HepG2 (cell line): Measurements from ENCODE around the gene CD9. TPM values are rescaled to one million over a fixed set of nuclear protein-coding genes. Genes with fewer than 3 reads are reported as not detected.

ENCODE experiments used
- ATAC-seq: fragments of 200-7000 bp; cut with Tn5 transposase; 3 replicates; pipeline ENCODE4 v1.9.1; 2020; ENCODE audit warnings: mild to moderate bottlenecking, moderate library complexity
- BruUV-seq: library from RNA; stranded (reverse); fragments of 400-500 nt; replicated peaks from 2 replicates; lab custom pipeline; 2021; lab: Mats Ljungman, UMichigan
- CTCF ChIA-PET: fragments of 300-600 bp; formaldehyde crosslinking; extraction: SDS; loops from one replicate; lab custom pipeline; 2021; ENCODE audit warnings: low total read pairs, inconsistent platforms, low intra/inter-chr PET ratio; lab: Yijun Ruan, JAX
- POLR2A ChIA-PET: fragments of 350-600 bp; sonication (Branson Sonifier 250); formaldehyde crosslinking; loops from one replicate; lab custom pipeline; 2020; ENCODE audit warnings: antibody characterized with exemption, inconsistent platforms; lab: Yijun Ruan, JAX
- DNase-seq: peaks from one replicate; pipeline ENCODE4 v3.0.0-alpha.2; 2015; ENCODE audit warnings: low spot score
- FAIRE-seq: peaks from 3 replicates; lab custom pipeline; 2011; peaks lifted over from hg19 to GRCh38; lab: Jason Lieb, UNC
- H2AFZ ChIP-seq: one replicate; pipeline ENCODE4 v1.6.1; 2011; ENCODE audit warnings: low read length, inconsistent platforms
- H3K27ac ChIP-seq: fragments of 300-600 bp; 3 replicates; pipeline ENCODE4 v1.8.0; 2011; ENCODE audit warnings: mixed run types, mild to moderate bottlenecking, mixed read lengths, low read length, inconsistent platforms; ENCODE audit not compliant: insufficient read depth; ENCODE audit errors: extremely low read length
- H3K27me3 ChIP-seq, 2 experiments: fragments of 200-600 bp in 1 of 2; 2 replicates in 1 of 2; 3 replicates in 1 of 2; pipeline versions ENCODE4 v1.6.0 to v1.8.0; 2011; ENCODE audit warnings: low read length in 2 of 2, mild to moderate bottlenecking in 2 of 2, moderate library complexity in 2 of 2, inconsistent platforms in 1 of 2; ENCODE audit not compliant: insufficient read depth in 2 of 2, control insufficient read depth in 1 of 2
- H3K36me3 ChIP-seq, 2 experiments: fragments of 200-600 bp in 1 of 2; replicated peaks in 1 of 2; 2 replicates in 1 of 2; 3 replicates in 1 of 2; pipeline versions ENCODE4 v1.5.1 to v1.8.0; 2011; ENCODE audit warnings: low read length in 2 of 2, inconsistent platforms in 1 of 2; ENCODE audit not compliant: insufficient read depth in 2 of 2, control insufficient read depth in 1 of 2
- H3K4me1 ChIP-seq: 2 replicates; pipeline ENCODE4 v1.5.1; 2012; ENCODE audit warnings: low read length, inconsistent platforms; ENCODE audit not compliant: insufficient read depth
- H3K4me2 ChIP-seq: 2 replicates; pipeline ENCODE4 v1.6.0; 2011; ENCODE audit warnings: low read depth, low read length, inconsistent platforms
- H3K4me3 ChIP-seq, 3 experiments: fragments of 200-600 bp in 1 of 3; sonication (generic), shearing (Covaris generic) in 1 of 3; replicated peaks in 1 of 3; 2 replicates each; pipeline ENCODE4 v1.5.1; 2011 to 2016; ENCODE audit warnings: low read length in 3 of 3, inconsistent platforms in 2 of 3, low read depth in 2 of 3, mild to moderate bottlenecking in 2 of 3, control low read depth in 1 of 3, mixed read lengths in 1 of 3; ENCODE audit not compliant: insufficient read depth in 1 of 3
- H3K79me2 ChIP-seq: one replicate; pipeline ENCODE4 v1.6.1; 2011; ENCODE audit warnings: low read length, inconsistent platforms; ENCODE audit not compliant: insufficient read depth
- H3K9ac ChIP-seq: 2 replicates; pipeline ENCODE4 v1.6.0; 2011; ENCODE audit warnings: mild to moderate bottlenecking, low read depth, low read length, inconsistent platforms; ENCODE audit not compliant: insufficient read depth
- H3K9me3 ChIP-seq: 2 replicates; pipeline ENCODE4 v1.5.1; 2012; ENCODE audit warnings: mild to moderate bottlenecking, low read length
- H4K20me1 ChIP-seq: 2 replicates; pipeline ENCODE4 v1.6.0; 2011; ENCODE audit warnings: inconsistent platforms, mild to moderate bottlenecking, low read length, moderate library complexity; ENCODE audit not compliant: insufficient read depth
- ARID4A ChIP-seq: sonication (generic); formaldehyde crosslinking; IDR thresholded peaks from 2 replicates; pipeline ENCODE4 v1.5.0; 2020; ENCODE audit warnings: mild to moderate bottlenecking, missing genetic modification reagents, borderline replicate concordance
- ATF5 ChIP-seq: sonication (generic); formaldehyde crosslinking; IDR thresholded peaks from 2 replicates; pipeline ENCODE4 v1.4.0; 2020; ENCODE audit warnings: mild to moderate bottlenecking, low read depth, missing genetic modification reagents
- ATF7 ChIP-seq, 2 experiments: fragments of 450-650 bp in 1 of 2; sonication (generic) in 1 of 2; formaldehyde crosslinking in 1 of 2; IDR thresholded peaks; 2 replicates each; pipeline versions ENCODE4 v1.4.0 to v1.6.1; 2016 to 2020; ENCODE audit warnings: antibody characterized with exemption in 1 of 2, mild to moderate bottlenecking in 1 of 2, missing genetic modification reagents in 1 of 2
- ETV6 ChIP-seq: sonication (generic); formaldehyde crosslinking; conservative IDR thresholded peaks from 2 replicates; pipeline ENCODE4 v1.4.0; 2020; ENCODE audit warnings: missing genetic modification reagents
- HNF4G ChIP-seq, 2 experiments: sonication (generic) in 1 of 2; formaldehyde crosslinking in 1 of 2; IDR thresholded peaks; 2 replicates each; pipeline versions ENCODE4 v1.4.0 to v1.6.1; 2011 to 2020; ENCODE audit warnings: borderline replicate concordance in 2 of 2, low read depth in 2 of 2, mild to moderate bottlenecking in 2 of 2, low read length in 1 of 2, missing genetic modification reagents in 1 of 2, moderate library complexity in 1 of 2
- MAFF ChIP-seq: IDR thresholded peaks from 2 replicates; pipeline ENCODE4 v1.6.1; 2011; ENCODE audit warnings: low read depth, low read length, improper control_type of control experiment
- NPAS2 ChIP-seq: sonication (generic); formaldehyde crosslinking; IDR thresholded peaks from 2 replicates; pipeline ENCODE4 v1.8.0; 2022; ENCODE audit warnings: mild to moderate bottlenecking, missing genetic modification reagents, borderline replicate concordance
- SALL2 ChIP-seq: sonication (generic); formaldehyde crosslinking; IDR thresholded peaks from 2 replicates; pipeline ENCODE4 v1.8.1; 2023; ENCODE audit warnings: mild to moderate bottlenecking, missing genetic modification reagents, inconsistent platforms
- SATB2 ChIP-seq: sonication (generic); formaldehyde crosslinking; IDR thresholded peaks from 2 replicates; pipeline ENCODE4 v1.5.0; 2020; ENCODE audit warnings: missing genetic modification reagents
- SP4 ChIP-seq: sonication (generic); formaldehyde crosslinking; IDR thresholded peaks from 2 replicates; pipeline ENCODE4 v1.8.1; 2023; ENCODE audit warnings: mild to moderate bottlenecking, missing genetic modification reagents
- TBX2 ChIP-seq: sonication (generic); formaldehyde crosslinking; IDR thresholded peaks from 2 replicates; pipeline ENCODE4 v1.5.0; 2020; ENCODE audit warnings: missing genetic modification reagents, mild to moderate bottlenecking, borderline replicate concordance
- ZNF17 ChIP-seq: sonication (generic); formaldehyde crosslinking; IDR thresholded peaks from 2 replicates; pipeline ENCODE4 v1.5.0; 2020; ENCODE audit warnings: mild to moderate bottlenecking, missing genetic modification reagents
- ZNF205 ChIP-seq: IDR thresholded peaks from 2 replicates; pipeline ENCODE4 v1.6.1; 2018; ENCODE audit warnings: missing biosample characterization, missing genetic modification reagents
- ZNF251 ChIP-seq: sonication (generic); formaldehyde crosslinking; IDR thresholded peaks from 2 replicates; pipeline ENCODE4 v1.9.0; 2021; ENCODE audit warnings: mild to moderate bottlenecking, missing genetic modification reagents
- ZNF563 ChIP-seq: sonication (generic); formaldehyde crosslinking; IDR thresholded peaks from 2 replicates; pipeline ENCODE4 v1.8.0; 2022; ENCODE audit warnings: mild to moderate bottlenecking, moderate library complexity, missing genetic modification reagents
- ZNF781 ChIP-seq: sonication (generic); formaldehyde crosslinking; IDR thresholded peaks from 2 replicates; pipeline ENCODE4 v1.5.1; 2020; ENCODE audit warnings: borderline replicate concordance, mild to moderate bottlenecking, missing genetic modification reagents; ENCODE audit errors: not compliant biosample characterization
- WGBS: methylation state at CpG from one replicate; pipeline ENCODE4 v1.1.6; 2017; ENCODE audit warnings: low lambda C conversion rate; 5-methylcytosine and 5-hydroxymethylcytosine counted together
- in situ Hi-C: cut with HindIII; loops from 2 replicates; pipeline ENCODE4 v1.10.0; 2017; ENCODE audit warnings: low pct_unique_long_range_greater_than_20kb; ENCODE audit not compliant: extremely low pct_ligation_motif_present
- intact Hi-C: fragments of 100-400 bp; cut with micrococcal nuclease; formaldehyde crosslinking; loops from one replicate; pipeline ENCODE4 v1.10.0; 2022; ENCODE audit not compliant: unreplicated experiment
- polyA plus RNA-seq, 8 experiments: library from polyadenylated mRNA; depleted of rRNA in 3 of 8; stranded (reverse) in 7 of 8; unstranded in 1 of 8; fragments of >200 nt; fragmentation: Illumina TruSeq in 4 of 8; extraction: Trizol in 4 of 8; gene quantifications; 2 replicates each; pipeline versions ENCODE4 v1.2.1 to v1.2.3, GENCODE V29; 2011 to 2016; ENCODE audit warnings: low read depth in 4 of 8, missing spikeins in 1 of 8, mixed read lengths in 1 of 8; ENCODE audit not compliant: insufficient read depth in 1 of 8
- total RNA-seq, 5 experiments: library from RNA; depleted of rRNA; stranded (reverse); fragments of >200 nt; fragmentation: Illumina TruSeq; extraction: Trizol; gene quantifications; 2 replicates each; pipeline ENCODE4 v1.2.3, GENCODE V29; 2016; ENCODE audit warnings: low read depth in 1 of 5

Gene CD9
- total and polyA plus RNA-seq, 2 of the 13 experiments (the other 11 are each of a cell fraction or from before 2014, with no cell fraction given), result 5.8 to 38.3 TPM

- in situ Hi-C loops (loop anchor here (10.0 kb wide), 1 partner anchor 298 kb away; no protein-coding TSS in a partner anchor), intact Hi-C loops (loop anchor here (10.0 kb wide), 1 partner anchor 298 kb away; no protein-coding TSS in a partner anchor)
- DNase-seq (no peak), FAIRE-seq (no peak), ATAC-seq (no peak)
- H3K36me3 ChIP-seq, result no peaks in the 10 kb centered on the region
- H3K27ac ChIP-seq, result no peak overlapping the region
- H3K4me3 ChIP-seq, result no peak overlapping the region
- BruUV-seq, result no TSS peak
- no peaks in the 10 kb centered on the region for H3K9me3 ChIP-seq
- WGBS, result 98% methylated on average over 4 of the region's 4 CpGs
- ChIA-PET CTCF (no interaction called here), POLR2A (no interaction called here)
- no peak overlapping the region for H3K9ac ChIP-seq
- no peaks in the 10 kb centered on the region for H4K20me1 ChIP-seq
- peaks cover 84% of the 10 kb centered on the region for H3K4me1 ChIP-seq
- H2AFZ ChIP-seq, result no peak overlapping the region
- no peaks in the 10 kb centered on the region for H3K79me2 ChIP-seq
- no peak overlapping the region for H3K4me2 ChIP-seq
- peaks cover 0 to 3% of the 10 kb centered on the region in 2 experiments; a peak in 1 of 5 replicates for H3K27me3 ChIP-seq
- TF ChIP-seq ATF5, result no peak
- TF ChIP-seq ETV6 (CRISPR knock-in tag), result no peak
- TF ChIP-seq ARID4A (CRISPR knock-in tag), result no peak
- no peak for TF ChIP-seq MAFF
- no peak for TF ChIP-seq ZNF205 (CRISPR knock-in tag)
- TF ChIP-seq NPAS2 (CRISPR knock-in tag), result no peak
- TF ChIP-seq SP4, result no peak
- no peak for TF ChIP-seq HNF4G (IDR thresholded peaks at IDR 0.05; ENCODE audit: borderline replicate concordance, low read depth, low read length)
- no peak for TF ChIP-seq HNF4G (CRISPR knock-in tag; IDR thresholded peaks at IDR 0.05; ENCODE audit: borderline replicate concordance, low read depth)
- TF ChIP-seq ZNF251 (CRISPR knock-in tag), result no peak
- TF ChIP-seq SATB2 (CRISPR knock-in tag), result no peak
- no peak for TF ChIP-seq ZNF563 (CRISPR knock-in tag)
- TF ChIP-seq ZNF781 (CRISPR knock-in tag), result no peak
- no peak for TF ChIP-seq SALL2
- TF ChIP-seq ZNF17, result no peak
- TF ChIP-seq ATF7 (IDR thresholded peaks at IDR 0.05), result no peak
- TF ChIP-seq ATF7 (CRISPR knock-in tag; IDR thresholded peaks at IDR 0.05), result no peak
- no peak for TF ChIP-seq TBX2 (CRISPR knock-in tag)
These were observed 82.2 kb downstream of the CD9 start for GRCh38 chr12:6282453-6282840.
